K562 (cell line): ENCODE measurements around the gene CCDC127. TPM values are rescaled to one million over a fixed set of nuclear protein-coding genes. Genes with fewer than 3 reads are reported as not detected.

Experiments used
- ATAC-seq: fragments of 200-7000 bp; cut with Tn5 transposase; 3 replicates; pipeline ENCODE4 v1.9.1; 2020; ENCODE audit warnings: moderate library complexity
- BruUV-seq: library from RNA; stranded (reverse); fragments of 400-500 nt; replicated peaks from 2 replicates; lab custom pipeline; 2021; lab: Mats Ljungman, UMichigan
- CTCF ChIA-PET: fragments of 300-600 bp; formaldehyde crosslinking; extraction: SDS; loops from one replicate; lab custom pipeline; 2021; ENCODE audit warnings: low intra/inter-chr PET ratio; lab: Yijun Ruan, JAX
- POLR2A ChIA-PET: fragments of 300-600, 350-650 bp; sonication (Branson Sonifier 250); formaldehyde crosslinking; extraction: SDS; loops from one replicate; lab custom pipeline; 2021; ENCODE audit warnings: antibody characterized with exemption, inconsistent platforms; lab: Yijun Ruan, JAX
- DNase-seq, 4 experiments: peaks; one replicate each; pipeline versions ENCODE4 v3.0.0 to v3.0.0-alpha.2; 2011 to 2018; ENCODE audit warnings: low spot score in 3 of 4, mixed read lengths in 3 of 4; ENCODE audit errors: extremely low read depth in 1 of 4
- FAIRE-seq: peaks from 2 replicates; lab custom pipeline; 2011; peaks lifted over from hg19 to GRCh38; lab: Jason Lieb, UNC
- H2AFZ ChIP-seq: 2 replicates; pipeline ENCODE4 v1.6.0; 2011; ENCODE audit warnings: low read depth, low read length, control low read depth, inconsistent platforms
- H3K27ac ChIP-seq: fragments of 200-600 bp; 3 replicates; pipeline ENCODE4 v1.8.0; 2011; ENCODE audit warnings: low read depth, mild to moderate bottlenecking, control low read depth, inconsistent platforms, low read length, moderate library complexity, mixed read lengths; ENCODE audit errors: extremely low read depth
- H3K27me3 ChIP-seq, 2 experiments: fragments of 300-600 bp in 1 of 2; 2 replicates in 1 of 2; 3 replicates in 1 of 2; pipeline versions ENCODE4 v1.6.0 to v1.8.0; 2011; ENCODE audit warnings: inconsistent platforms in 2 of 2, low read length in 2 of 2, mild to moderate bottlenecking in 1 of 2, mixed read lengths in 1 of 2, moderate library complexity in 1 of 2; ENCODE audit not compliant: control insufficient read depth in 2 of 2, insufficient read depth in 2 of 2
- H3K36me3 ChIP-seq: fragments of 300-600 bp; 3 replicates; pipeline ENCODE4 v1.8.0; 2011; ENCODE audit warnings: mild to moderate bottlenecking, low read length, inconsistent platforms; ENCODE audit not compliant: control insufficient read depth, insufficient read depth
- H3K4me1 ChIP-seq, 2 experiments: fragments of 200-600 bp in 1 of 2; replicated peaks in 1 of 2; 2 replicates in 1 of 2; 3 replicates in 1 of 2; pipeline versions ENCODE4 v1.5.1 to v1.8.0; 2011; ENCODE audit warnings: inconsistent platforms in 2 of 2, low read length in 2 of 2, mild to moderate bottlenecking in 1 of 2, mixed read lengths in 1 of 2, moderate library complexity in 1 of 2; ENCODE audit not compliant: control insufficient read depth in 2 of 2, insufficient read depth in 2 of 2
- H3K4me2 ChIP-seq: 2 replicates; pipeline ENCODE4 v1.6.1; 2011; ENCODE audit warnings: low read length, control low read depth, inconsistent platforms, mixed read lengths; ENCODE audit not compliant: insufficient read depth
- H3K4me3 ChIP-seq: fragments of 200-600 bp; sonication (generic), shearing (Covaris generic); 2 replicates; pipeline ENCODE4 v1.5.1; 2016; ENCODE audit warnings: control low read depth, inconsistent platforms
- H3K79me2 ChIP-seq: fragments of 200-600 bp; 3 replicates; pipeline ENCODE4 v1.8.0; 2011; ENCODE audit warnings: low read length, inconsistent platforms; ENCODE audit not compliant: control insufficient read depth, insufficient read depth
- H3K9ac ChIP-seq, 2 experiments: 2 replicates each; pipeline versions ENCODE4 v1.6.0 to v1.6.1; 2011; ENCODE audit warnings: low read depth in 2 of 2, low read length in 2 of 2, control low read depth in 1 of 2, inconsistent platforms in 1 of 2, mild to moderate bottlenecking in 1 of 2, mixed read lengths in 1 of 2; ENCODE audit not compliant: insufficient read depth in 1 of 2
- H3K9me1 ChIP-seq: one replicate; pipeline ENCODE4 v1.6.0; 2011; ENCODE audit warnings: inconsistent platforms, mild to moderate bottlenecking, low read length, moderate library complexity; ENCODE audit not compliant: control insufficient read depth, insufficient read depth
- H3K9me3 ChIP-seq: replicated peaks from 2 replicates; pipeline ENCODE4 v1.5.1; 2011; ENCODE audit warnings: low read depth, low read length, inconsistent platforms; ENCODE audit not compliant: control insufficient read depth, insufficient read depth
- H4K20me1 ChIP-seq: replicated peaks from 2 replicates; pipeline ENCODE4 v1.6.1; 2011; ENCODE audit warnings: low read length, inconsistent platforms, mixed read lengths; ENCODE audit not compliant: control insufficient read depth, insufficient read depth
- ATF2 ChIP-seq: sonication (generic); formaldehyde crosslinking; IDR thresholded peaks from 2 replicates; pipeline ENCODE4 v1.8.1; 2022; ENCODE audit warnings: missing genetic modification reagents
- CHCHD3 ChIP-seq: fragments of 250-450 bp; sonication (Bioruptor Pico); IDR thresholded peaks from 2 replicates; pipeline ENCODE4 v2.1.2; 2022; ENCODE audit warnings: mild to moderate bottlenecking
- ELK1 ChIP-seq: sonication (generic); formaldehyde crosslinking; IDR thresholded peaks from 2 replicates; pipeline ENCODE4 v1.8.1; 2022; ENCODE audit warnings: missing genetic modification reagents
- MECOM ChIP-seq: fragments of 250-450 bp; sonication (Bioruptor Pico); IDR thresholded peaks from 2 replicates; pipeline ENCODE4 v1.8.0; 2022; ENCODE audit warnings: inconsistent platforms
- PREB ChIP-seq: sonication (generic); formaldehyde crosslinking; IDR thresholded peaks from 2 replicates; pipeline ENCODE4 v1.8.1; 2023; ENCODE audit warnings: mild to moderate bottlenecking, missing genetic modification reagents
- RBM17 ChIP-seq: fragments of 200-400 bp; formaldehyde crosslinking; IDR thresholded peaks from 2 replicates; pipeline ENCODE4 v1.6.1; 2017; ENCODE audit warnings: low read depth, mild to moderate bottlenecking, low read length, borderline replicate concordance
- SMAD4 ChIP-seq: fragments of 250-450 bp; sonication (Bioruptor Pico); conservative IDR thresholded peaks from 2 replicates; pipeline ENCODE4 v1.8.0; 2021; ENCODE audit warnings: inconsistent platforms, mild to moderate bottlenecking, moderate library complexity
- SRSF1 ChIP-seq: fragments of 200-400 bp; formaldehyde crosslinking; IDR thresholded peaks from 2 replicates; pipeline ENCODE4 v1.6.1; 2017; ENCODE audit warnings: mild to moderate bottlenecking, low read depth, low read length, moderate library complexity
- TGIF2 ChIP-seq: sonication (generic); formaldehyde crosslinking; IDR thresholded peaks from 2 replicates; pipeline ENCODE4 v1.8.1; 2022; ENCODE audit warnings: mild to moderate bottlenecking, missing genetic modification reagents, moderate library complexity
- ZNF184 ChIP-seq: sonication (generic); formaldehyde crosslinking; IDR thresholded peaks from 2 replicates; pipeline ENCODE4 v1.5.0; 2020; ENCODE audit warnings: missing genetic modification reagents
- ZNF354B ChIP-seq: fragments of 250-450 bp; sonication (Bioruptor Pico); IDR thresholded peaks from 2 replicates; pipeline ENCODE4 v1.4.0; 2020
- ZNF41 ChIP-seq: fragments of 250-450 bp; sonication (Bioruptor Pico); conservative IDR thresholded peaks from 2 replicates; pipeline ENCODE4 v1.4.0; 2020; ENCODE audit warnings: mild to moderate bottlenecking
- ZNF584 ChIP-seq: fragments of 200-800 bp; sonication (Bioruptor generic); IDR thresholded peaks from 2 replicates; pipeline ENCODE4 v1.6.1; 2016; ENCODE audit warnings: low read depth, mild to moderate bottlenecking, missing genetic modification characterization, missing compliant biosample characterization
- WGBS: fragments of 100-300 bp; shearing (Covaris generic); methylation state at CpG from one replicate; pipeline ENCODE4 v1.1.6; 2016; ENCODE audit warnings: low coverage, mixed read lengths; ENCODE audit not compliant: insufficient coverage; ENCODE audit errors: missing lambda C conversion rate; 5-methylcytosine and 5-hydroxymethylcytosine counted together
- in situ Hi-C: fragments of 300-500 bp; cut with MboI; formaldehyde crosslinking; loops from 4 replicates; pipeline ENCODE4 v1.15.0; 2018; ENCODE audit warnings: inconsistent platforms, mixed read lengths
- intact Hi-C: fragments of 100-400 bp; cut with micrococcal nuclease; formaldehyde crosslinking; loops from 2 replicates; pipeline ENCODE4 v1.14.2; 2022
- polyA plus RNA-seq, 8 experiments: library from polyadenylated mRNA; depleted of rRNA in 4 of 8; stranded (reverse) in 5 of 8; unstranded in 3 of 8; fragments of >200 nt; fragmentation: Nextera tagmentation in 2 of 8; fragmentation: Illumina TruSeq in 1 of 8; extraction: Ambion mirVana in 2 of 8; extraction: Trizol in 1 of 8; gene quantifications; 2 replicates each; pipeline versions ENCODE4 v1.2.1 to v1.2.3, GENCODE V29; 2011 to 2014; ENCODE audit warnings: inconsistent platforms in 1 of 8, missing spikeins in 1 of 8
- total RNA-seq, 7 experiments: library from RNA; depleted of rRNA in 6 of 7; stranded (reverse); fragments of >200 nt in 6 of 7; fragmentation: Illumina TruSeq in 2 of 7; extraction: Trizol in 2 of 7; gene quantifications; 2 replicates each; pipeline versions ENCODE4 v1.2.1 to v1.2.3, GENCODE V29; 2011 to 2021; ENCODE audit warnings: low replicate concordance in 1 of 7
- TF ChIP-seq, protein P1 (sequence below): fragments of 450-650 bp; formaldehyde crosslinking; conservative IDR thresholded peaks from 2 replicates; pipeline ENCODE4 v1.4.0; 2022; ENCODE audit warnings: mild to moderate bottlenecking, missing genetic modification characterization
- TF ChIP-seq, protein P2 (sequence below): fragments of 250-450 bp; sonication (Bioruptor Pico); IDR thresholded peaks from 2 replicates; pipeline ENCODE4 v1.4.0; 2020; ENCODE audit warnings: mild to moderate bottlenecking

CCDC127 gene
- total and polyA plus RNA-seq, 9 of the 15 experiments (the other 6 are each of a cell fraction or from before 2014, with no cell fraction given) = 2.7 to 4.5 (median 4.1) TPM

- no peak for FAIRE-seq
- Histone ChIP-seq H3K9ac (no peak overlapping the region), H3K9me1 (no peaks in the 10 kb centered on the region), H2AFZ (no peak overlapping the region), H3K36me3 (no peaks in the 10 kb centered on the region), H3K9me3 (no peaks in the 10 kb centered on the region), H3K4me1 (peaks cover 0 to 59% of the 10 kb centered on the region in 2 experiments; a peak in 2 of 5 replicates), H3K79me2 (no peaks in the 10 kb centered on the region), H3K4me3 (no peak overlapping the region), H3K27ac (no peak overlapping the region), H3K4me2 (no peak overlapping the region), H3K27me3 (peaks cover 27 to 63% of the 10 kb centered on the region in 2 experiments; a peak in 4 of 5 replicates), H4K20me1 (peaks cover 21% of the 10 kb centered on the region)
- in situ Hi-C loops (no loop called here), intact Hi-C loops (no loop called here)
- CTCF ChIA-PET = no interaction called here
- 6% methylated on average over 14 of the region's 17 CpGs for WGBS
- no TSS peak for BruUV-seq
- DNase-seq = no peak
- POLR2A ChIA-PET = interaction anchor here (0.6 to 0.9 kb wide), 2 partner anchors 9 to 12 kb away, joined by 3 to 5 read pairs; no protein-coding TSS in a partner anchor
- no peak for ATAC-seq
- no peak for TF ChIP-seq PREB (CRISPR knock-in tag)
- no peak for TF ChIP-seq SRSF1
- no peak for TF ChIP-seq CHCHD3 (CRISPR knock-in tag)
- TF ChIP-seq ZNF354B (CRISPR knock-in tag) = no peak
- TF ChIP-seq, protein P1, sequence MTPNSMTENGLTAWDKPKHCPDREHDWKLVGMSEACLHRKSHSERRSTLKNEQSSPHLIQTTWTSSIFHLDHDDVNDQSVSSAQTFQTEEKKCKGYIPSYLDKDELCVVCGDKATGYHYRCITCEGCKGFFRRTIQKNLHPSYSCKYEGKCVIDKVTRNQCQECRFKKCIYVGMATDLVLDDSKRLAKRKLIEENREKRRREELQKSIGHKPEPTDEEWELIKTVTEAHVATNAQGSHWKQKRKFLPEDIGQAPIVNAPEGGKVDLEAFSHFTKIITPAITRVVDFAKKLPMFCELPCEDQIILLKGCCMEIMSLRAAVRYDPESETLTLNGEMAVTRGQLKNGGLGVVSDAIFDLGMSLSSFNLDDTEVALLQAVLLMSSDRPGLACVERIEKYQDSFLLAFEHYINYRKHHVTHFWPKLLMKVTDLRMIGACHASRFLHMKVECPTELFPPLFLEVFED (CRISPR knock-in tag) = no peak
- no peak for TF ChIP-seq ZNF584 (CRISPR knock-in tag)
- TF ChIP-seq ELK1 = no peak
- TF ChIP-seq ATF2 (CRISPR knock-in tag) = no peak
- TF ChIP-seq ZNF184 = no peak
- no peak for TF ChIP-seq SMAD4 (CRISPR knock-in tag)
- no peak for TF ChIP-seq MECOM (CRISPR knock-in tag)
- TF ChIP-seq, protein P2, sequence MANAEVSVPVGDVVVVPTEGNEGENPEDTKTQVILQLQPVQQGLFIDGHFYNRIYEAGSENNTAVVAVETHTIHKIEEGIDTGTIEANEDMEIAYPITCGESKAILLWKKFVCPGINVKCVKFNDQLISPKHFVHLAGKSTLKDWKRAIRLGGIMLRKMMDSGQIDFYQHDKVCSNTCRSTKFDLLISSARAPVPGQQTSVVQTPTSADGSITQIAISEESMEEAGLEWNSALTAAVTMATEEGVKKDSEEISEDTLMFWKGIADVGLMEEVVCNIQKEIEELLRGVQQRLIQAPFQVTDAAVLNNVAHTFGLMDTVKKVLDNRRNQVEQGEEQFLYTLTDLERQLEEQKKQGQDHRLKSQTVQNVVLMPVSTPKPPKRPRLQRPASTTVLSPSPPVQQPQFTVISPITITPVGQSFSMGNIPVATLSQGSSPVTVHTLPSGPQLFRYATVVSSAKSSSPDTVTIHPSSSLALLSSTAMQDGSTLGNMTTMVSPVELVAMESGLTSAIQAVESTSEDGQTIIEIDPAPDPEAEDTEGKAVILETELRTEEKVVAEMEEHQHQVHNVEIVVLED (CRISPR knock-in tag) = no peak
- no peak for TF ChIP-seq TGIF2 (CRISPR knock-in tag)
- no peak for TF ChIP-seq ZNF41 (CRISPR knock-in tag)
- no peak for TF ChIP-seq RBM17
Observed at GRCh38 chr5:192970-193831, 24.8 kb downstream of the CCDC127 start.
